ENCODE data around the gene CNTFR.

The CNTFR gene

GRCh38 chr9:34590381-34591247, 1.1 kb upstream of the CNTFR start:
- TF ChIP-seq, protein P1, sequence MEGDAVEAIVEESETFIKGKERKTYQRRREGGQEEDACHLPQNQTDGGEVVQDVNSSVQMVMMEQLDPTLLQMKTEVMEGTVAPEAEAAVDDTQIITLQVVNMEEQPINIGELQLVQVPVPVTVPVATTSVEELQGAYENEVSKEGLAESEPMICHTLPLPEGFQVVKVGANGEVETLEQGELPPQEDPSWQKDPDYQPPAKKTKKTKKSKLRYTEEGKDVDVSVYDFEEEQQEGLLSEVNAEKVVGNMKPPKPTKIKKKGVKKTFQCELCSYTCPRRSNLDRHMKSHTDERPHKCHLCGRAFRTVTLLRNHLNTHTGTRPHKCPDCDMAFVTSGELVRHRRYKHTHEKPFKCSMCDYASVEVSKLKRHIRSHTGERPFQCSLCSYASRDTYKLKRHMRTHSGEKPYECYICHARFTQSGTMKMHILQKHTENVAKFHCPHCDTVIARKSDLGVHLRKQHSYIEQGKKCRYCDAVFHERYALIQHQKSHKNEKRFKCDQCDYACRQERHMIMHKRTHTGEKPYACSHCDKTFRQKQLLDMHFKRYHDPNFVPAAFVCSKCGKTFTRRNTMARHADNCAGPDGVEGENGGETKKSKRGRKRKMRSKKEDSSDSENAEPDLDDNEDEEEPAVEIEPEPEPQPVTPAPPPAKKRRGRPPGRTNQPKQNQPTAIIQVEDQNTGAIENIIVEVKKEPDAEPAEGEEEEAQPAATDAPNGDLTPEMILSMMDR (IDR thresholded peaks at IDR 0.05; ENCODE audit: borderline replicate concordance, insufficient read depth, low read depth, low read length), result no peak
- H3K4me3 ChIP-seq (ENCODE audit: low read depth, low read length), result no peak overlapping the region

DNA sequence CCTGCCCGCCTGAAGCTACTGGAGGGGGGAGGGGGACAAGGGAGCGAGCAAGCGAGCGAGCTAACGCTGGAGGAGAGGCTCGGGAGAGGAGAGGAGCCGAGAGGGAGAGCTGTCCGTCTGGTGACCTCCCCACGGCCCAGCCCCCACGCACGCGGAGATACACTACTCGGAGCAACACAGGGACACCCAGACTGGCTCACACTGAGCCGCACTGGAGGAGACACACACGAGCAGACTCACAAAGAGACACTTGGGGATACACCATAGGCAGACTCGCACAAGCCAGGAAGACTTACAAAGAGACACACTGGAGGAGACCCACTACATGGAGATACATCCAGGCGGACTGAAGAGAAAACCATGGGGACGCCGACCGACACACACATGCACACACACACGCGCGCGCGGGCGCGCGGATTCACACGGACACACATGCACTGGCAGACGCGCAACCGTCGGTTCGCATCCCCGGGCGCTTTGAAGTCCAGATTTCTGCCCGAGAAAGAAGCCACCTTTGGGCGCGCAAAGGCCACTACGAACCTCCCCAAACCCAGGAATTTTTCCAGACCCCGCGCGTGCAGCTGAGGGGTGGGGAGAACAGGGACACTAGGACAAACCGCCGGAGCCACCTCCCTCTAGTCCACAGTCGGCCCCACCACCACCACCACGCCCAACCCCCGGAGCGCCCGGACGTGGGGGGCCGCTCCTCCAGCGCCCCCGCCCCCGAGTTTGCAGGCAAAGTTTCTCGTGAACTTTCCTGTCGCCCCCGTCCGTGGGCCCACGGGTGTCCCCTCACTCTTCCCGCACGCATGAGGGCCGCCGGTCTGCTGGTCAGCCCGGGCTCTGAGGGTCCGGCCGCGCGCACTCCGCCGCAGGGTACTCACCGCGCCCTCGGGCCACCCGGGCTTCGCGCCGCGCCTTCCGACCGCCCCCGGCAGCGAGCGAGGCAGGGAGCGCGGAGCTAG, 571 bp downstream of the CNTFR start:
- no peak overlapping the region for H3K4me3 ChIP-seq (ENCODE audit: low read depth, low read length)
- TF ChIP-seq, protein P1 (IDR thresholded peaks at IDR 0.05; ENCODE audit: borderline replicate concordance, insufficient read depth, low read depth, low read length), result no peak

GRCh38 chr9:34587271-34587670, 2.3 kb downstream of the CNTFR start:
- TF ChIP-seq, protein P1 (IDR thresholded peaks at IDR 0.05; ENCODE audit: borderline replicate concordance, insufficient read depth, low read depth, low read length), result no peak
- no peak overlapping the region for H3K4me3 ChIP-seq (ENCODE audit: low read depth, low read length)

DNA sequence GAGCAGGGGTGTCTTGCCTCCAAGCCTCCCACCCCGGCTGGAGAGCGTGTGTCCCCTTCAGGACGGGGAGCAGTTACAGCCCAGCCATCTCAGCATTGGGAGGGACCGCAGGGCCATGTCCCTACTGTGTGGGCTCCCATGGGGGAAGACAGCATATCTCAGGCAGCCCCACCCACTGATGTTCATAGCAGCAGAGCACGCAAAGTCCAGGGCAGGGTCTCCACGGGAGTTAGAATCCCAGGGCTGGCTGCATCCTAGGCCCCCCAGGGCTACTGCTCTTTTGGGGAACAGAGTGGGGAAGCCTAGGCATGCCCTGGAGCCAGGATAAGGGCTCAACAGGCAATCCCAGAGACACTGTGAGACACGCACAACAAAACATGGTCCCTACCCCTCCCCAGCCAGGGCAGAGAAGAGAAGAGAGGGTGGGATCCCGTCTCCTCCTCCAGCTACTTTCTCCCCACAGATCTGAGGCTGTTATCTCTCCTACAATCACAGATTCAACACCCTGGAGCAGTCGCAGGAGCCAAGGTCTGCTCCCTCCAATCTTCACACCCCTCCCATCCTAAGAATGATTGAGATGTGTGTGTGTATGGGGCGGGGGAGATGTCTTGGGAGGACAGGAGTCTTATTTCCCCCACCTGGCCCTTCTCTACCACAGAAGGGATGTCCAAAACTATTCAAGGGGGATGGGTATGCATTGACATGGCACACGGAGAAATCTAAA, 3.4 kb downstream of the CNTFR start:
- no peak overlapping the region for H3K4me3 ChIP-seq (ENCODE audit: low read depth, low read length)
- TF ChIP-seq, protein P1 (IDR thresholded peaks at IDR 0.05; ENCODE audit: borderline replicate concordance, insufficient read depth, low read depth, low read length), result no peak

DNA sequence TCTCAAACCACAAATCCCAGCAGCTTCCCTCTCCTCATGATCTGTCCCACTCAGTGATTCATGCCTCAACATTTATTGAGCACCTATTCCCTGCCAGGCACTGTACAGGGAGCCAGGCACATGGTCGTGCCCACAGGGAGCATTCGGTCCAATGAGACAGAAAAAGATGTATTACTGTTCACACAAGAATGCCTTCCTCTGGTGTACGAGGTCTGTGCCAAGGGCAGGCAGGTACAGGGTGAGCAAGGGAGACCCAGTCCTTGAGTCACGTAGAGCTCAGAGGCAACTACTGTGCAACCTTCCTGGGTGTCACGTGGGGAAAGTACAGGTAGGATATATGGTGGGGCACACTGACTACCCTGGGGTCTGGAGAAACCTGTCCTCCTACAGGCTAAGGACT, 4.6 kb downstream of the CNTFR start:
- TF ChIP-seq, protein P1 (IDR thresholded peaks at IDR 0.05; ENCODE audit: borderline replicate concordance, insufficient read depth, low read depth, low read length), result no peak
- H3K4me3 ChIP-seq (ENCODE audit: low read depth, low read length), result no peak overlapping the region

DNA sequence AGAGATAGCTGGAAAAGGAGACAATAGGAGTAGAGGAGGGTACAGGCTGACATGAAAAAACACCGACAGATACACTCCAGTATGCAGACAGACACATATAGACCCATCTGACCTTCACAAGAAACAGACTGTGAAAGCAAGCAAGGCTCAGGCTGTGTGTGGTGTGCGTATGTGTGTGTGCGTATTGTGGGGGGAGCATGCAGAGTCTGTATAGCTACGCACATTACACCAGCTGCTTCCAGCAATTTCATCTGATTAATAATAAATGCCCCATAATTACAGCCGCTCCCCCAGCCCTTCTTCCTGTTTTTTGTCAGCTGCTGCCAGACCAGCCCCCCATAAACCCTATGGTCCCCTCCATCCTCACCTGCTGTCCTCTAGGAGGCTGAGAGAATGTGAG, 6.7 kb downstream of the CNTFR start:
- TF ChIP-seq, protein P1 (IDR thresholded peaks at IDR 0.05; ENCODE audit: borderline replicate concordance, insufficient read depth, low read depth, low read length), result no peak
- no peak overlapping the region for H3K4me3 ChIP-seq (ENCODE audit: low read depth, low read length)
